HFFc6 (cell line): Measurements from ENCODE around the gene R3HCC1L. TPM values are rescaled to one million over a fixed set of nuclear protein-coding genes. Genes with fewer than 3 reads are reported as not detected.
A peak's percentile ranks its signal among the peaks of the same experiment; 100 is the strongest.

Experiments used
- DNase-seq: peaks from one replicate; pipeline ENCODE4 v3.0.0-alpha.2; 2018
- H3K27ac Mint-ChIP-seq: 2 replicates; pipeline ENCODE4 v1.8.0; 2020; ENCODE audit warnings: mild to moderate bottlenecking, mixed read lengths
- H3K27me3 Mint-ChIP-seq: 2 replicates; pipeline ENCODE4 v1.8.0; 2021; ENCODE audit warnings: mild to moderate bottlenecking, moderate library complexity, mixed read lengths; ENCODE audit not compliant: insufficient read depth
- H3K36me3 Mint-ChIP-seq: 2 replicates; pipeline ENCODE4 v1.8.0; 2021; ENCODE audit warnings: low read depth, mixed read lengths
- H3K4me1 Mint-ChIP-seq: 2 replicates; pipeline ENCODE4 v1.8.0; 2020; ENCODE audit warnings: low read depth, mixed read lengths
- H3K4me3 Mint-ChIP-seq: 2 replicates; pipeline ENCODE4 v1.8.0; 2020; ENCODE audit warnings: mild to moderate bottlenecking, moderate library complexity, mixed read lengths
- H3K9me3 Mint-ChIP-seq: 2 replicates; pipeline ENCODE4 v1.8.0; 2020; ENCODE audit warnings: mild to moderate bottlenecking, mixed read lengths
- total RNA-seq, 6 experiments: library from RNA; stranded (reverse); fragmentation: NEBNext Ultra II Directional; extraction: Animal tissue kit (Norgen Biotek cat#: 25700); gene quantifications; 2 replicates in 1 of 6; 3 replicates in 5 of 6; pipeline ENCODE4 v1.2.3, GENCODE V29; 2021
- TF ChIP-seq, protein P1 (sequence below): fragments of 200-600 bp; sonication (generic); IDR thresholded peaks from 2 replicates; pipeline ENCODE4 v1.5.0; 2021; ENCODE audit warnings: antibody characterized with exemption, mild to moderate bottlenecking

R3HCC1L gene
- total RNA-seq, 6 experiments from 2014 or later: 7.4 to 8.1 (median 7.6) TPM

DNA sequence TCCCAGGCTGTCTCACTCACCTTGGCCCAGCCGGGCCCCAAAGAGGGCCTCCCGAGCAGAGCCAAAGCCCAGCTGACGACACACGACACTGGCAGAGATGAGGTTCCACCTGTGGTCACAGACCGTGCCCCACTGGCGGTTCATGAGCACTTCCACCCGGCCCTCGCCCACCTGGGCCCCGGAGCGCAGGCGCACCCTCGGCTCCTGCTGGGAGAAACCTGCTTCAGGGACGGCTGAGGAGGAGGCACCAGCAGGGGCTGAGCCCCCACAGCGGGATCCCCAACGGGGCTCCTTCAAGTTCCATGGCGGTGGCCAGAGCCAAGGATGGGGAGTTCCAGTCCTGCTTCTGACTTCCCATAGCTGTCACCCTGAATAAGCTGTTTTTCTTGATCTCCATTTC is 123.5 kb downstream of the R3HCC1L start:
- Mint-ChIP-seq H3K27ac (no peak overlapping the region), H3K4me1 (peaks cover 18% of the 10 kb centered on the region), H3K4me3 (no peak overlapping the region), H3K36me3 (no peaks in the 10 kb centered on the region; the same call in 1 of the 2 replicates), H3K27me3 (peaks cover 4% of the 10 kb centered on the region), H3K9me3 (no peaks in the 10 kb centered on the region)
- TF ChIP-seq, protein P1, sequence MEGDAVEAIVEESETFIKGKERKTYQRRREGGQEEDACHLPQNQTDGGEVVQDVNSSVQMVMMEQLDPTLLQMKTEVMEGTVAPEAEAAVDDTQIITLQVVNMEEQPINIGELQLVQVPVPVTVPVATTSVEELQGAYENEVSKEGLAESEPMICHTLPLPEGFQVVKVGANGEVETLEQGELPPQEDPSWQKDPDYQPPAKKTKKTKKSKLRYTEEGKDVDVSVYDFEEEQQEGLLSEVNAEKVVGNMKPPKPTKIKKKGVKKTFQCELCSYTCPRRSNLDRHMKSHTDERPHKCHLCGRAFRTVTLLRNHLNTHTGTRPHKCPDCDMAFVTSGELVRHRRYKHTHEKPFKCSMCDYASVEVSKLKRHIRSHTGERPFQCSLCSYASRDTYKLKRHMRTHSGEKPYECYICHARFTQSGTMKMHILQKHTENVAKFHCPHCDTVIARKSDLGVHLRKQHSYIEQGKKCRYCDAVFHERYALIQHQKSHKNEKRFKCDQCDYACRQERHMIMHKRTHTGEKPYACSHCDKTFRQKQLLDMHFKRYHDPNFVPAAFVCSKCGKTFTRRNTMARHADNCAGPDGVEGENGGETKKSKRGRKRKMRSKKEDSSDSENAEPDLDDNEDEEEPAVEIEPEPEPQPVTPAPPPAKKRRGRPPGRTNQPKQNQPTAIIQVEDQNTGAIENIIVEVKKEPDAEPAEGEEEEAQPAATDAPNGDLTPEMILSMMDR: no peak
- no peak for DNase-seq

DNA sequence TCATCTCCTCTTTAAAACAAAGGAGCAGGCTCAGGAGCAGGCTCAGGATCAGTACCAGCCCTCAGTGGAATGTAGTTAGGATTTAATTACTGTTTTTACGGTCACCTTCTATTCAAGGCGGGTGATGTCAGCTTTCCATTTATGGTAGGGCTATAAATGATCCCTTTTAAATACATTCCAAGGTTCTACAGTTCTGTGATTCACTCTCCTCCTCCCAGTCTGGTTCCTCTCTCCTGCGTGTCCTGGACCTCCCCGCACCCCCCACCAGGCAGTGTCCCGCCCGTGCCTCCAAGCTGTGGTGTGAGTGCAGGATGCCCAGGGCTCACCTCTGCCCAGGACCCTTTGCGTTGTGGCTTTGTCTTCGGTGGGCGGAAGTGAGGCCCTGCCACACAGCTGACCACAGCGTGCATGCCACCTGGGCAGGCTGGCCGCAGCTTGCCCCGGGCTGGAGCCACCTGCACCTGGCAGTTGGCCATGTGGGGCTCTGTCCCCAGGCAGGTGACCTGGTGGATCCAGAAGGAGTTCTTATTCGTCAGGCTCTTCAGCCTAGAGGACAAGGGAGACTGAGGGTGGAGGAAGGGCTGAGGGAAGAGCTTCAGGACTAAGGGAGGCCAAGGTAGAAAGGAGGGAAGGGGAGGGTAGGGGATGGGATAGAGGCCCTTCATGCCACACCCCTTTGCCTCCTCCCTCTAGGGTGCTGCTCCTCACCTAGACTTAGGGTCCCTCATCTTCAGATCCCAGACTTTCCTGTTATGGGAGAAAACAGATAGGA is 124.4 kb downstream of the R3HCC1L start:
- peaks cover 1% of the 10 kb centered on the region for H3K27me3 Mint-ChIP-seq
- TF ChIP-seq, protein P1: no peak
- no peak overlapping the region for H3K4me3 Mint-ChIP-seq
- H3K4me1 Mint-ChIP-seq: peaks cover 19% of the 10 kb centered on the region
- no peak overlapping the region for H3K27ac Mint-ChIP-seq
- peak; percentile 57 for DNase-seq
- H3K9me3 Mint-ChIP-seq: no peaks in the 10 kb centered on the region
- no peaks in the 10 kb centered on the region; the same call in 1 of the 2 replicates for H3K36me3 Mint-ChIP-seq

DNA sequence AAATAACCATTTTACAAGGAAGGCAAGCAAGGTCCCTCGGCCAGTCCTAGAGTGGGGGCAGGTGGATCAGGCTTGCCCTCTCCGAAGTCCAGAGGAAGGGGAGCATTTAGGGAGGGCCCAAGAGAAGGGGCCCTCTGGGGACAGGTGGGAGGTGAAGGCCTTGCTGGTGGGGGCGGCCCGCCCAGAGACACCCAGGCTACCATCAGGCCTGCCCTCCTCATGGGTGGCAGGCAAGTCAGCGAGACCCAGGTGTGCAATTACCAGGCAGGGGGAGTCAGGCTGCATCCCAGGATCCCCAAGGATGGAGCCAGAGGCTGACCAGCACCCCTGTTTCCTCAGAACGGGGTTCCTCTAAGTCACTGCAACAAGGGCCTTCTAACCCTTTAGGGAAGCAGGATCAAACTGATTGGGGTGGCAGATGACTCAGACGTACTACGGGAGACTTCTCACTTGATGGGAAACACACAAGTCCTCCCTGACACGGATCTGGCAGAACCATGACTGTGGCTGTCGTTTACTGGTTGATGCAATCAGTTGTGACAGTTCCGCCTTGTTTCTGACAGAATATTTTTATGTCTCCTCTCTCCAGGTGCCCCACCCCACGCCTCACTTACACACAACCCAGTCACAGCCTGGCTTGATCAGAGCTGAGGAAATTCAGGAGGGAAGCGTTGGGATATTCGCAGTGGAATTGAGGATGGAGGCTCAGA is 125.3 kb downstream of the R3HCC1L start:
- Mint-ChIP-seq H3K36me3 (no peaks in the 10 kb centered on the region; the same call in 1 of the 2 replicates), H3K9me3 (no peaks in the 10 kb centered on the region), H3K4me3 (no peak overlapping the region), H3K4me1 (peaks cover 26% of the 10 kb centered on the region), H3K27me3 (peaks cover 1% of the 10 kb centered on the region), H3K27ac (no peak overlapping the region)
- TF ChIP-seq, protein P1: no peak
- no peak for DNase-seq

DNA sequence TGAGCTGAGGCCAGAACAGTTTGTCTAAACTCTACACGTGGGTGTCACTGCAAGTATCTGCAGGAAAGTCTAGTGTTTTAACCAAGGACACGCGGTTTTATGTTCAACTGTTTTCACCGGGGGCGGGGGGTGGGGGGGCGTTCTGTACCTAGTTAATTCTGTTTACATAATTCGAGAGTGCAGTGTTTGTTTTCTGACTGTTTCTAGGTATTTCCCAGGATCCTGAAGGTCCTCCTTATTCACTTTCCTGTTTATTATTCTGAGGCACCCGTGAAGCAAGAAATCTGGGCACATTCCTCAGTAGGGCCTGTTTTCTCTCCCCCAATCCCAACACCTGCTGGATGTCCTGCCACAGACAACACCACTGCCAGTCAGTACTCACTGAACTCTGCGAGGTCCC is 125.9 kb downstream of the R3HCC1L start:
- TF ChIP-seq, protein P1: no peak
- Mint-ChIP-seq H3K27ac (no peak overlapping the region), H3K4me3 (no peak overlapping the region), H3K27me3 (peaks cover 1% of the 10 kb centered on the region), H3K4me1 (peaks cover 26% of the 10 kb centered on the region), H3K36me3 (no peaks in the 10 kb centered on the region; the same call in 1 of the 2 replicates), H3K9me3 (no peaks in the 10 kb centered on the region)
- no peak for DNase-seq

DNA sequence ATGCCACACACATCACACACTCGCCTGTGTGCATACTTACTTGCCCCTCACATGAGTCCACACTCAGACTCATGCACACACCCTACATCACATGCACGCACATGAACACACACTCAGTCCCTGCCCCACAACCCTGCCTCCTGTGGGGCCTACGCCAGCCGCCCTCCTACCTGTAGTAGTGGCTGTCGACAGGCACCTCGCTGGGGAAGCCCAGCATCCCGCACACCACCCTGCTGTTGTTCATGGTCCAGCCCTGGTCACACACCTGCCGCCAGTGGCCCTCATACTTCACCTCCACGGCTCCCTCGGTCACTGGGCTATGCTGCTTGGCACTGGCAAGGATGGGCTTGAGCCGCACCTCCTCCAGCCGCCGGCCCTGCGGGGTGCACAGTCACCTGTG is 126.3 kb downstream of the R3HCC1L start:
- Mint-ChIP-seq H3K27me3 (peaks cover 1% of the 10 kb centered on the region; the same call in 1 of the 2 replicates), H3K27ac (no peak overlapping the region), H3K36me3 (no peaks in the 10 kb centered on the region; the same call in 1 of the 2 replicates), H3K9me3 (no peaks in the 10 kb centered on the region), H3K4me3 (no peak overlapping the region), H3K4me1 (peaks cover 27% of the 10 kb centered on the region)
- DNase-seq: no peak
- TF ChIP-seq, protein P1: no peak
